Pancreas (tissue), 10 donors: ENCODE results near the gene MRPS10. TPM values are rescaled to one million over a fixed set of nuclear protein-coding genes. Genes with fewer than 3 reads are reported as not detected.

Source experiments
- ATAC-seq, 4 donors: fragments of 200-7000 bp; cut with Tn5 transposase; one replicate each; pipeline versions ENCODE4 v1.8.0 to v1.9.1; 2020; ENCODE audit warnings: mild to moderate bottlenecking in 4 of 4, moderate library complexity in 4 of 4
- DNase-seq, 6 donors: peaks; one replicate each; pipeline ENCODE4 v3.0.0-alpha.2; 2020
- FAIRE-seq: peaks from 2 replicates; lab custom pipeline; 2012; peaks lifted over from hg19 to GRCh38; lab: Jason Lieb, UNC
- H3K27ac ChIP-seq, 4 donors: fragments of 200-600 bp; sonication (generic); 1 replicate in 3 of 4; 2 replicates in 1 of 4; pipeline versions ENCODE4 v1.5.0 to v1.8.0; 2020
- H3K27me3 ChIP-seq, 4 donors: fragments of 200-600 bp; one replicate each; pipeline ENCODE4 v1.8.0; 2021
- H3K36me3 ChIP-seq, 3 donors: fragments of 200-600 bp; sonication (generic) in 1 of 3; one replicate each; pipeline versions ENCODE4 v1.5.0 to v1.8.0; 2020 to 2021
- H3K4me1 ChIP-seq, 3 donors: fragments of 200-600 bp; one replicate each; pipeline ENCODE4 v1.8.0; 2021
- H3K4me3 ChIP-seq, 4 donors: fragments of 200-600 bp; sonication (generic) in 2 of 4; one replicate each; pipeline versions ENCODE4 v1.5.0 to v1.8.0; 2020 to 2021
- H3K9me3 ChIP-seq, 4 donors: fragments of 200-600 bp; one replicate each; pipeline ENCODE4 v1.8.0; 2021
- WGBS, 2 donors: extraction: QIAGEN DNeasy Blood & Tissue Kit; methylation state at CpG; one replicate each; pipeline ENCODE4 v1.1.7; 2013; 5-methylcytosine and 5-hydroxymethylcytosine counted together
- intact Hi-C, 3 donors: fragments of 100-400 bp; cut with DNase I; formaldehyde crosslinking; loops; one replicate each; pipeline versions ENCODE4 v1.11.1 to v1.14.2; 2022
- polyA plus RNA-seq, 2 donors: library from polyadenylated mRNA; stranded (reverse); fragments of 200-250 nt; gene quantifications; one replicate each; pipeline ENCODE4 v1.2.3, GENCODE V29; 2013
- total RNA-seq, 6 donors: library from RNA; stranded (reverse); fragmentation: NEBNext Ultra II Directional in 4 of 6; extraction: Animal tissue kit (Norgen Biotek cat#: 25700) in 4 of 6; gene quantifications; one replicate each; pipeline versions ENCODE4 v1.2.1 to v1.2.4, GENCODE V29; 2021 to 2023
- TF ChIP-seq, protein P1 (sequence below), 4 donors: fragments of 200-600 bp; sonication (generic) in 3 of 4; IDR thresholded peaks; one replicate each; pipeline versions ENCODE4 v1.5.0 to v1.8.0; 2021; ENCODE audit warnings: antibody characterized with exemption in 4 of 4
- donor health status: healthy with polysubstance abuse.
- donor health status: DM: no; HTN: no; CAD: no; lungs with moderate emphysema.
- donor health status: DM: no; HTN: no; CAD: no.
- donor health status: control.
- donor health status: control.
- donor health status: Bipolar disorder and iron deficiency.
- donor health status: DM: yes; HTN: yes; CAD: no.
- donor health status: DM: no; HTN: no; CAD: no.
- donor health status: DM: no; HTN: no; CAD: no.
- donor health status: DM: yes; HTN: yes; CAD: no.

Gene MRPS10
- total and polyA plus RNA-seq, 8 donors, result 6.7 to 12.5 (median 10.8) TPM

DNA sequence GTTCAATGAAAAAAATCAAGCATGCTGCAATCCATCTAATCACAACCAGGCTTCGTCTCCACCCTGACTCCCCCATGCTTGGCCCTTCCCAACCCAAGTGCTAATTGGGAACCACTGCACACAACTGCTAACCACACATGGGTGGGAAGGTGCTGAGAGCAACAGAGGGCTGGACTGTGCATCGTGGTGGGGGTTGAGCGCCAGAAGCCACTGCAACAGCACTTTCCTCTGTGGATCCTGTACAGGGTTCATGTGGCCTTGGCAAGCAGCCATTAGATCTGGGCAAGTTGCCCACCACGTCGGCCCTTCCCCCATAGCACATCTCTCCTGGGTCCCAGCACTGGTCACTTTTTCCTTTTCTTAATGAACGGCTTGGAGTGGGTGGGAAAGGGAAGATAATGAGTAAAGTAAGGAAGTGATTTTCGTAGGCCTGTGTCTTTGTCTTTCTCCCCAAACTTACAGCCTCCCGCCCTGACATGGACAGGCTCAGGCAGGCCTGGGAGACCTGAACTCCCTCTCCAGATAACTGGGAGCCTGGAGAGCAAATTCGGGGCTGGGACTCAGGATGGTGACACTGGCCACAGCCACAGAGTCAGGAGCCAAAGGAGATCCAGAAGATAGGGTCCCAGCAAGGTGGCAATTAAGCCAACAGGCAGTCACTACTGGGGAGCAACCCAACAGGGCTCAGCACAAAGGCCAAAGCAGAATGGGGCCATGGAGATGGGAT, 34.4 kb upstream of the MRPS10 start:
- Histone ChIP-seq H3K4me3 (no peak overlapping the region), H3K9me3 (no peaks in the 10 kb centered on the region), H3K27me3 (no peaks in the 10 kb centered on the region), H3K36me3 (no peaks in the 10 kb centered on the region), H3K4me1 (peaks cover 0 to 8% (median 4%) of the 10 kb centered on the region in 3 donors), H3K27ac (peak overlapping the region in 2 of 4 donors; percentile 2 to 48)
- intact Hi-C loops, result loop anchor here in 1 of 3 donors (10.0 kb wide), 1 partner anchor 293 kb away; no protein-coding TSS in a partner anchor
- WGBS, 2 donors, result 22 to 26% methylated on average over 9 of the region's 9 CpGs
- peak; percentile 37 to 86 (median 76) for DNase-seq
- TF ChIP-seq, protein P1, sequence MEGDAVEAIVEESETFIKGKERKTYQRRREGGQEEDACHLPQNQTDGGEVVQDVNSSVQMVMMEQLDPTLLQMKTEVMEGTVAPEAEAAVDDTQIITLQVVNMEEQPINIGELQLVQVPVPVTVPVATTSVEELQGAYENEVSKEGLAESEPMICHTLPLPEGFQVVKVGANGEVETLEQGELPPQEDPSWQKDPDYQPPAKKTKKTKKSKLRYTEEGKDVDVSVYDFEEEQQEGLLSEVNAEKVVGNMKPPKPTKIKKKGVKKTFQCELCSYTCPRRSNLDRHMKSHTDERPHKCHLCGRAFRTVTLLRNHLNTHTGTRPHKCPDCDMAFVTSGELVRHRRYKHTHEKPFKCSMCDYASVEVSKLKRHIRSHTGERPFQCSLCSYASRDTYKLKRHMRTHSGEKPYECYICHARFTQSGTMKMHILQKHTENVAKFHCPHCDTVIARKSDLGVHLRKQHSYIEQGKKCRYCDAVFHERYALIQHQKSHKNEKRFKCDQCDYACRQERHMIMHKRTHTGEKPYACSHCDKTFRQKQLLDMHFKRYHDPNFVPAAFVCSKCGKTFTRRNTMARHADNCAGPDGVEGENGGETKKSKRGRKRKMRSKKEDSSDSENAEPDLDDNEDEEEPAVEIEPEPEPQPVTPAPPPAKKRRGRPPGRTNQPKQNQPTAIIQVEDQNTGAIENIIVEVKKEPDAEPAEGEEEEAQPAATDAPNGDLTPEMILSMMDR (IDR thresholded peaks at IDR 0.05), result no peak
- no peak for FAIRE-seq
- ATAC-seq, result peak; percentile 75 to 88 (median 80)

DNA sequence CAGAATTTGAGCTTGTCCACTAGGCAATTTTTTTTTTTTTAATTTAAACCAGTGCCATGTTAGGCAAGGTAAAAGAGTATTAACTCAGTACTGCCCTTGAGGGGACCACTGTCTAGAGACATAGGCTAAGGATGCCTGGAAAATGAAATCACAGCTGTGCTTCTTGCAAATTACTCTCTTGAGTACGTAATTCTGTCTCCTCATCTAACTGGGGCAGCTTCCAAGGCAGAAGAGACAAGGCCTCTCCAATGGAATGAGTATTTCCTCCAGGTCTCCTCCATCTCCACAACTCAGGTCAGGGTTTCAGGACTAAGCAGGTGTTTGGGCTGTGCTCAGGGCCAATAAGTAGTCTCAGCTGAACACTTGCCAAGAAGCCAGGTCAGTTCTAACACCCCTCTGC, 33.8 kb upstream of the MRPS10 start:
- H3K27me3 ChIP-seq, result no peaks in the 10 kb centered on the region
- no peak overlapping the region for H3K4me3 ChIP-seq
- DNase-seq (no peak), FAIRE-seq (no peak), ATAC-seq (peak in 2 of 4 donors; percentile 34 to 42)
- H3K36me3 ChIP-seq, result no peaks in the 10 kb centered on the region
- H3K4me1 ChIP-seq, result peaks cover 0 to 8% (median 4%) of the 10 kb centered on the region in 3 donors
- H3K27ac ChIP-seq, result no peak overlapping the region
- TF ChIP-seq, protein P1 (IDR thresholded peaks at IDR 0.05), result no peak
- intact Hi-C loops, result loop anchor here in 1 of 3 donors (10.0 kb wide), 1 partner anchor 293 kb away; no protein-coding TSS in a partner anchor
- H3K9me3 ChIP-seq, result no peaks in the 10 kb centered on the region
- 67 to 84% methylated on average over 1 of the region's 1 CpG for WGBS, 2 donors

GRCh38 chr6:42250274-42250931, 32.7 kb upstream of the MRPS10 start:
- no peak overlapping the region for H3K4me3 ChIP-seq
- DNase-seq (no peak), FAIRE-seq (no peak), ATAC-seq (no peak)
- intact Hi-C loops, result loop anchor here in 1 of 3 donors (10.0 kb wide), 1 partner anchor 294 kb away; no protein-coding TSS in a partner anchor
- no peaks in the 10 kb centered on the region for H3K9me3 ChIP-seq
- H3K27me3 ChIP-seq, result no peaks in the 10 kb centered on the region
- H3K4me1 ChIP-seq, result peaks cover 0 to 8% (median 4%) of the 10 kb centered on the region in 3 donors
- H3K27ac ChIP-seq, result no peak overlapping the region
- 82 to 83% methylated on average over 10 of the region's 10 CpGs for WGBS, 2 donors
- TF ChIP-seq, protein P1 (IDR thresholded peaks at IDR 0.05), result no peak
- H3K36me3 ChIP-seq, result no peaks in the 10 kb centered on the region

GRCh38 chr6:42249279-42249678, 31.6 kb upstream of the MRPS10 start:
- TF ChIP-seq, protein P1 (IDR thresholded peaks at IDR 0.05), result no peak
- Histone ChIP-seq H3K27me3 (no peaks in the 10 kb centered on the region), H3K9me3 (no peaks in the 10 kb centered on the region), H3K4me3 (no peak overlapping the region), H3K27ac (no peak overlapping the region), H3K4me1 (peaks cover 0 to 8% (median 4%) of the 10 kb centered on the region in 3 donors), H3K36me3 (no peaks in the 10 kb centered on the region)
- intact Hi-C loops, result no loop called here
- FAIRE-seq, result no peak
- ATAC-seq, result no peak
- no peak for DNase-seq
- WGBS, 2 donors, result 69 to 81% methylated on average over 3 of the region's 3 CpGs
